ENCODE results near the gene CREG2. TPM values are rescaled to one million over a fixed set of nuclear protein-coding genes. Genes with fewer than 3 reads are reported as not detected.

Gene CREG2
- total RNA-seq, 1 experiment from 2014 or later = 12.3 TPM

GRCh38 chr2:101399021-101399799 lies 11.9 kb upstream of the CREG2 start:
- peak overlapping the region; percentile 9; the same call in 1 of the 2 replicates for H3K27ac ChIP-seq
- no TSS peak for BruUV-seq (replicated peaks)
- CTCF ChIA-PET = interaction anchor here (0.9 kb wide), 1 partner anchor 57 kb away, joined by 5 read pairs; no protein-coding TSS in a partner anchor

GRCh38 chr2:101398116-101398821 lies 11.0 kb upstream of the CREG2 start:
- Histone ChIP-seq H3K4me2 (no peak overlapping the region), H3F3A (ENCODE audit: insufficient read depth, low read depth) (peaks cover 19% of the 10 kb centered on the region), H2AFZ (no peak overlapping the region), H3K36me3 (ENCODE audit: low read depth) (no peaks in the 10 kb centered on the region), H3K9me3 (ENCODE audit: insufficient read depth, low read depth) (no peaks in the 10 kb centered on the region; the same call in 1 of the 2 replicates), H3K4me1 (replicated peaks; ENCODE audit: insufficient read depth) (peaks cover 39% of the 10 kb centered on the region), H3K79me2 (ENCODE audit: low read depth) (no peaks in the 10 kb centered on the region), H3K27ac (no peak overlapping the region), H3K9me2 (ENCODE audit: insufficient read depth) (no peaks in the 10 kb centered on the region), H4K20me1 (ENCODE audit: insufficient read depth) (no peaks in the 10 kb centered on the region), H3K4me3 (no peak overlapping the region), H3K27me3 (ENCODE audit: insufficient read depth, low read depth) (no peaks in the 10 kb centered on the region)
- BruUV-seq (replicated peaks) = no TSS peak
- CTCF ChIA-PET = no interaction called here
- DNase-seq = no peak
- intact Hi-C loops (cut with micrococcal nuclease; ENCODE audit: unreplicated experiment) = no loop called here
- TF ChIP-seq CTCF (conservative IDR thresholded peaks at IDR 0.05) (no peak), EZH2 (IDR thresholded peaks at IDR 0.05; ENCODE audit: low read depth) (no peak)
- POLR2A ChIA-PET (ENCODE audit: unreplicated experiment) = no interaction called here

More at GRCh38 chr2:101399021-101399799, 11.9 kb upstream of the CREG2 start:
- H3F3A ChIP-seq (ENCODE audit: insufficient read depth, low read depth) = peaks cover 19% of the 10 kb centered on the region
- H3K9me2 ChIP-seq (ENCODE audit: insufficient read depth) = no peaks in the 10 kb centered on the region
- H3K4me1 ChIP-seq (replicated peaks; ENCODE audit: insufficient read depth) = peaks cover 39% of the 10 kb centered on the region
- H3K36me3 ChIP-seq (ENCODE audit: low read depth) = no peaks in the 10 kb centered on the region
- TF ChIP-seq CTCF (conservative IDR thresholded peaks at IDR 0.05) (no peak), EZH2 (IDR thresholded peaks at IDR 0.05; ENCODE audit: low read depth) (no peak)
- H4K20me1 ChIP-seq (ENCODE audit: insufficient read depth) = no peaks in the 10 kb centered on the region
- no peak overlapping the region for H3K4me2 ChIP-seq
- H3K9me3 ChIP-seq (ENCODE audit: insufficient read depth, low read depth) = no peaks in the 10 kb centered on the region; the same call in 1 of the 2 replicates
- H3K79me2 ChIP-seq (ENCODE audit: low read depth) = no peaks in the 10 kb centered on the region
- POLR2A ChIA-PET (ENCODE audit: unreplicated experiment) = interaction anchor here (0.5 kb wide), 1 partner anchor 516 kb away, joined by 3 read pairs; no protein-coding TSS in a partner anchor
- no peaks in the 10 kb centered on the region for H3K27me3 ChIP-seq (ENCODE audit: insufficient read depth, low read depth)
- no peak for DNase-seq
- H2AFZ ChIP-seq = no peak overlapping the region
- no peak overlapping the region for H3K4me3 ChIP-seq
- intact Hi-C loops (cut with micrococcal nuclease; ENCODE audit: unreplicated experiment) = no loop called here

- H3K27me3 ChIP-seq (ENCODE audit: insufficient read depth, low read depth) = no peaks in the 10 kb centered on the region
- H3K9me2 ChIP-seq (ENCODE audit: insufficient read depth) = no peaks in the 10 kb centered on the region
- peak; percentile 29 to 88 for DNase-seq
- H3K4me2 ChIP-seq = peak overlapping the region; percentile 71
- H2AFZ ChIP-seq = no peak overlapping the region
- H3K27ac ChIP-seq = peak overlapping the region; percentile 80
- peaks cover 39% of the 10 kb centered on the region for H3K4me1 ChIP-seq (replicated peaks; ENCODE audit: insufficient read depth)
- H3K9me3 ChIP-seq (ENCODE audit: insufficient read depth, low read depth) = no peaks in the 10 kb centered on the region; the same call in 1 of the 2 replicates
- intact Hi-C loops (cut with micrococcal nuclease; ENCODE audit: unreplicated experiment) = loop anchor here (2.0 kb wide), 1 partner anchor 14 kb away; no protein-coding TSS in a partner anchor
- no TSS peak for BruUV-seq (replicated peaks)
- H3K4me3 ChIP-seq = peak overlapping the region; percentile 31; the same call in 1 of the 2 replicates
- H3F3A ChIP-seq (ENCODE audit: insufficient read depth, low read depth) = peaks cover 19% of the 10 kb centered on the region
- H3K36me3 ChIP-seq (ENCODE audit: low read depth) = no peaks in the 10 kb centered on the region
- TF ChIP-seq CTCF (conservative IDR thresholded peaks at IDR 0.05) (no peak), EZH2 (IDR thresholded peaks at IDR 0.05; ENCODE audit: low read depth) (no peak)
- no peaks in the 10 kb centered on the region for H3K79me2 ChIP-seq (ENCODE audit: low read depth)
- no peaks in the 10 kb centered on the region for H4K20me1 ChIP-seq (ENCODE audit: insufficient read depth)
- POLR2A ChIA-PET (ENCODE audit: unreplicated experiment) = interaction anchor here (0.5 to 1.0 kb wide), 3 partner anchors 14 to 246 kb away, joined by 3 to 7 read pairs (median 3); no protein-coding TSS in a partner anchor
- CTCF ChIA-PET = interaction anchor here (1.0 kb wide), 1 partner anchor 9 kb away, joined by 10 read pairs; no protein-coding TSS in a partner anchor
Measured at GRCh38 chr2:101396316-101396717, 9.0 kb upstream of the CREG2 start.
